ENCODE measurements around the gene KRT2. TPM values are rescaled to one million over a fixed set of nuclear protein-coding genes. Genes with fewer than 3 reads are reported as not detected.

Gene KRT2
- total and polyA plus RNA-seq, 9 of the 15 experiments (the other 6 are each of a cell fraction or from before 2014, with no cell fraction given) = 0.03 to 0.69 (median 0.07) TPM; not detected in 2

GRCh38 chr12:52674433-52674775 lies 22.4 kb upstream of the KRT2 start:
- Histone ChIP-seq H3K27ac (ENCODE audit: extremely low read depth, low read depth, low read length) (no peak overlapping the region), H2AFZ (ENCODE audit: low read depth, low read length) (no peak overlapping the region), H3K4me1 (replicated peaks in 1 of 2; ENCODE audit: control insufficient read depth in 2 of 2, insufficient read depth in 2 of 2, low read length in 2 of 2) (peaks cover 0 to 6% of the 10 kb centered on the region in 2 experiments; a peak in 1 of 5 replicates), H3K79me2 (ENCODE audit: control insufficient read depth, insufficient read depth, low read length) (no peaks in the 10 kb centered on the region), H3K36me3 (ENCODE audit: control insufficient read depth, insufficient read depth, low read length) (no peaks in the 10 kb centered on the region), H3K9me3 (replicated peaks; ENCODE audit: control insufficient read depth, insufficient read depth, low read depth, low read length) (no peaks in the 10 kb centered on the region), H3K4me2 (ENCODE audit: insufficient read depth, low read length) (no peak overlapping the region), H4K20me1 (replicated peaks; ENCODE audit: control insufficient read depth, insufficient read depth, low read length) (no peaks in the 10 kb centered on the region), H3K4me3 (no peak overlapping the region), H3K27me3 (ENCODE audit: control insufficient read depth in 2 of 2, insufficient read depth in 2 of 2, low read length in 2 of 2) (peaks cover 6 to 13% of the 10 kb centered on the region in 2 experiments), H3K9ac (ENCODE audit: insufficient read depth in 1 of 2, low read depth in 2 of 2, low read length in 2 of 2) (no peak overlapping the region), H3K9me1 (ENCODE audit: control insufficient read depth, insufficient read depth, low read length) (no peaks in the 10 kb centered on the region)
- CTCF ChIA-PET (ENCODE audit: low intra/inter-chr PET ratio) = no interaction called here
- ATAC-seq (no peak), DNase-seq (ENCODE audit: extremely low read depth in 1 of 4, low spot score in 3 of 4) (no peak), FAIRE-seq (no peak)
- 42% methylated on average over 4 of the region's 4 CpGs for WGBS (ENCODE audit: insufficient coverage, low coverage, missing lambda C conversion rate)
- intact Hi-C loops (cut with micrococcal nuclease) = no loop called here
- TF ChIP-seq NR2F6 (CRISPR knock-in tag; IDR thresholded peaks at IDR 0.05) (no peak), ARID4B (CRISPR knock-in tag; IDR thresholded peaks at IDR 0.05) (no peak), SMC3 (conservative IDR thresholded peaks at IDR 0.05; ENCODE audit: insufficient read depth, low read depth, low read length) (no peak), MYC (IDR thresholded peaks at IDR 0.05; ENCODE audit: low read depth, low read length) (no peak), MYC (CRISPR knock-in tag; IDR thresholded peaks at IDR 0.05; ENCODE audit: borderline replicate concordance, low read depth) (no peak), MCM5 (IDR thresholded peaks at IDR 0.05; ENCODE audit: low read depth) (no peak), KLF16 (IDR thresholded peaks at IDR 0.05) (no peak), MEF2A (IDR thresholded peaks at IDR 0.05; ENCODE audit: control insufficient read depth, low read depth, low read length) (no peak), ZNF217 (CRISPR knock-in tag; IDR thresholded peaks at IDR 0.05) (no peak), NCOA2 (IDR thresholded peaks at IDR 0.05; ENCODE audit: partially characterized antibody in 2 of 2) (no peak), HIVEP1 (CRISPR knock-in tag; IDR thresholded peaks at IDR 0.05) (no peak), TBP (optimal IDR thresholded peaks at IDR 0.05; ENCODE audit: low read depth, low read length) (no peak), CXXC5 (CRISPR knock-in tag; IDR thresholded peaks at IDR 0.05) (no peak)
- in situ Hi-C loops (cut with MboI) = no loop called here
- POLR2A ChIA-PET = interaction anchor here (0.5 to 1.1 kb wide), 5 partner anchors 12 to 1690 kb away, joined by 3 read pairs; partner anchors contain the start of gene KRT77
- no TSS peak for BruUV-seq (replicated peaks)

All from K562 (cell line).